D341Med (cell line): ENCODE measurements around the gene OXNAD1.

Experiments used
- DNase-seq: peaks from one replicate; pipeline ENCODE4 v3.0.0; 2012; ENCODE audit warnings: low spot score

Gene OXNAD1, protein sequence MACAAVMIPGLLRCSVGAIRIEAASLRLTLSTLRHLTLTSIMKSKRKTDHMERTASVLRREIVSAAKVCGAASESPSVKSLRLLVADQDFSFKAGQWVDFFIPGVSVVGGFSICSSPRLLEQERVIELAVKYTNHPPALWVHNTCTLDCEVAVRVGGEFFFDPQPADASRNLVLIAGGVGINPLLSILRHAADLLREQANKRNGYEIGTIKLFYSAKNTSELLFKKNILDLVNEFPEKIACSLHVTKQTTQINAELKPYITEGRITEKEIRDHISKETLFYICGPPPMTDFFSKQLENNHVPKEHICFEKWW

GRCh38 chr3:16264708-16265454 lies at the start of gene OXNAD1, which contains the start of gene DPH3:
Gene OXNAD1 (plus strand): TSS chr3:16265212. CDS start chr3:16270953, 5,741 bp downstream.
Gene DPH3 (minus strand): TSS chr3:16264943. CDS start chr3:16264876, 67 bp downstream.
- DNase-seq: peak; percentile 98

- DNase-seq: no peak
Measured at GRCh38 chr3:16216373-16216935, 48.6 kb upstream of the OXNAD1 start.

- no peak for DNase-seq
Measured at GRCh38 chr3:16219777-16220176, 45.2 kb upstream of the OXNAD1 start.

- no peak for DNase-seq
Measured at GRCh38 chr3:16221990-16222389, 43.0 kb upstream of the OXNAD1 start.

GRCh38 chr3:16222547-16222946 lies 42.5 kb upstream of the OXNAD1 start:
- DNase-seq: no peak

DNA sequence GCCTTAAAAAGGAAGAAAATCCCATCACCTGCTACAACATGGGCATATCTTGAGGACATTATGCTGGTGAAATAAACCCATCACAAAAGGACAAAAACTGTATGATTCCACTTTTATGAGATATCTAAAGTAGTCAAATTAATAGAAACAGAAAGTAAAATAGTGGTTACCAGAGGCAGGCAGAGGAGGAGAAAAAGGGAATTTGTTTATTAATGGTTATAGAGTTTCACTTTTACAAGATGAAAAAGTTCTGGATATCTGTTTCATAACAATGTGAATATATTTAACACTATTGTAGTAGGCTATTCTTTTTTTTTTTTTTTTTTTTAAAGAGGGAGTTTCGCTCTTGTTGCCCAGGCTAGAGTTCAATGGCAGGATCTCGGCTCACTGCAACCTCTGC lies 40.7 kb upstream of the OXNAD1 start:
- DNase-seq: no peak

GRCh38 chr3:16227566-16227965 lies 37.4 kb upstream of the OXNAD1 start:
- DNase-seq: no peak

- no peak for DNase-seq
Measured at GRCh38 chr3:16229681-16230080, 35.3 kb upstream of the OXNAD1 start.

GRCh38 chr3:16231983-16232382 lies 33.0 kb upstream of the OXNAD1 start:
- no peak for DNase-seq

DNA sequence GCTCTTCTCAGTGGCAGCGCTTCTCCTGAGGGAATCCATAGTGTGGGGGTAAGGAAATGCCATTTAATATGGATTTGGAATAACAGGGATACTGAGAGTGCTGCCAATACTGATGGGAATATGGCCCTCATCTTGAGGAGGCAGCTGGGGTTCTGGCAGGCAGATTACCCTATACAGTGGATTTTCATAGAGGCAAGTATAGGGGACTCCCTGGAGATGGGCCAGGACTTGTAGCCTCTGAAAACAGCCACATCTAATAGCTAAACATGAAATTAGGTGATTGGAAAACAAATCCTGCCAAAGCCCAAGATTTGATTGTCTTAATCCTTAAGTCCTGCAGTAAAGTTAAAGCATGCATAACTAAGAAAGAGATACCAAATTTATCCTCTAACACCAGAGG lies 31.2 kb upstream of the OXNAD1 start:
- peak; percentile 60 for DNase-seq

DNA sequence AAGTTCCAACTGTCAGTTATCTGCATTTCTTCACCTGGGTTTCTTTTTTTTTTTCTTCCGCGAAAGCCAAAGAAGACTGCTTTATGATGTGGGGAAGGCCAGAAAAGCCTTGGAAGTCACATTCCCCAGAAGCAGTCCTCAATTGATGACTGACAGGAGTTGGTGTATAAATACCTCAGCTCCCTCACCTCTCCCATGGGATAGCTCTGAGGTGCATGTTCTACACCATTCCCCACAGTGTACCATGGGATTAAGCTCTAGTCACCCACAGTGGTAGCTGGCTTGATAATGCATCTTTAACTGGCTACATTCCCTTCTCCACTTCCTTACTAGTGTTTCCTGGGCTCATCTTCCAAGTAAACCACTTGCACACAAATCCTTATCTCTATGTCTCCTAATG lies 30.7 kb upstream of the OXNAD1 start:
- DNase-seq: no peak

DNA sequence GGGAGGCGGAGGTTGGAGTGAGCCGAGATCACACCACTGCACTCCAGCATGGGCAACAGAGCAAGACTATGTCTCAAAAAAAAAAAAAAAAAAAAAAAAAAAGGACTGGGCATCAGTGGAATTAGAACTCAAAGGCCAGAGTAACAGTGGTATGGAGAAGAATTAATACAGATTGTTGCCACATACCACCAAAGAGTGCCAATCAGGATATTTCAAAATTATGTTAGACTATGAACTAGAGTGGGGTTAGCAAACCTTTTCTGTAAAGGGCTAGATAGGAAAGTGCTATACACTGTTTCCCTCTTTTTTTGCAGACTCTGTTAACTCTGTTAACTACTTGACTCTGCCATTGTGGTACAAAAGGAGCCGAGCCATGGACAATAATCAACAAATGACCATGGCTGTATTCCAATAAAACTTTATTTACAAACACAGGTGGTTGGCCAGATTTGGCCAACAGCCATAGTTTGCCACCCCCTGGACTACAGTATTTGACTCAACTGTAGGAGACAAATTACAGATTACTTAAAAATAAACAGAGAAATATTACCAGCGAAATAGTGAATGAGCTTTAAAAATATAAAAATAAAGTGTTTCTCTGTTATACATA lies 28.9 kb upstream of the OXNAD1 start:
- DNase-seq: no peak

DNA sequence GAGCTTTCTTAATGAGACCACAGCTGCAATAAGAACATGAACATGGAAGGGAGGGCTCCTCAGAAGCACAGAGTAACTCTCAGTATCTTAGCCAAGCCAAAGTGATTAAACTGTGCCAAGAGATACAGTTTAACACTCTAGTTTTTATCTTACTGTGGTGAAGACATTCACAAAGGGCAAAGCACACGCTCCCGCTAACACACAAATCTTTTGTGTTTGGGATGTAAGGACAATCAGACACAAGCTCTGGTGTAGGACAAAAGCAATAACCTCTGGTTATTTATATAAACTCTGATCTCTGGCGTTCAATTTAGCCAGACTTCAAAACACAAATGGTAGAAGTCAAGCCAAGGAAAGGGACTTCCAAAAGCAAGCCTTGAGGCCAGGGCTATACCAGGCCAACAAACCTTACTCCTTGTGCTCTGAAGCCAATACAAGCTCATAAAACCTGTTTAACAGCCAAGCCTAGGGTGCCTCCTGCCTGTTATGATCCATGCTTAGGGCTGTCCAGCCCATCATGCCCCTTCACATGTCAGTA lies 28.1 kb upstream of the OXNAD1 start:
- DNase-seq: no peak

DNA sequence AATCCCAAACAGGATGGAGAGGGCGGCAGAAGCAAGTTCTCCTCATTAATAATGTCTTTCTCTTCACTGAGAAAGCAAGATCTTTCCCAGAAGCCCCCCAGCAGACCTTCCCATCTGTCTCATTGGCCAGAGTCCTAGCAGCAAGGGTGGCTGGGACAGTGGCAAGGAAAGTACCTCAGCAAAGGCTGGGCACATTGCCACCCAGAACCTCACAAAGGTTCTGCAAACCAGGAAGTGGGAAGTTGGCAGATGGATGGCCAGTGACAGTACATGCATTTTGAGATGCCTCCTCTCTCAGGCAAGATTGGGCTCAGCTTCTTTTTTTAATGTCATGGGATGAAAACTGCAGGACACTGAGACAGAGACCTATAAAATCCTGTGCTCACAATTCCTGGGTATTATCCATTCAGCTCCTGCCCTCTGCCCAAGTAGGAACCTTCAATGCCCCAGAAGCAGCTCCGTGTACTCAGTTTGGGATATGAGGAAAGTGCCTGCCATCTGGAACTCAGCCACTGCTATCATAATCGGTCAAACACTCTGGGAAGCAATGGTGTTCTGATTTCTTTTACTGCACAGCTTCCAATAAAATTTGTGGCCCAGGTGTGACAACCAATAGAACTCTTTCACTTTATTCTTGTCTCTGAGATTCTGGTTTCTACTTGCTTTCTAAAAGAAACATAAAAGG lies 25.8 kb upstream of the OXNAD1 start:
- peak; percentile 50 for DNase-seq

DNA sequence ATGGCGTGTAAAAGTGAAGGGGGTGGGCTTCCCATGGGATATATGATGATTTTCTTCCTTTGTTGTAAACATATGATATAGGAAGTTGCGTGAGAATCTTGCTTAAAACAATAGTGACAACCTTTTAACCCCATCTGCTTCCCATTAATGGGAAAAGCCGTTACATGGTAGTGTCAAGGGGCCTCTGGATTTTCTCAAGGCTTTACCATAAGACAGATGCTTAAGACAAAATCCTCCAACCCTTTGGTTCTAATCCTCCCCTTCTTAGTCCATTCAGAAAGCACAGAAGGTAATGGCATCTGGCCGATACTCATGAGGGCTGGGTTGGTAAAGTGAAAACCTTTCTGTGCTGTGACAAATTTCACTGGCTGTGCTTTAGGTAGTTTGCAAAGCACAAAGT lies 25.2 kb upstream of the OXNAD1 start:
- peak; percentile 72 for DNase-seq

GRCh38 chr3:16240229-16241023 lies 24.6 kb upstream of the OXNAD1 start:
- DNase-seq: no peak

DNA sequence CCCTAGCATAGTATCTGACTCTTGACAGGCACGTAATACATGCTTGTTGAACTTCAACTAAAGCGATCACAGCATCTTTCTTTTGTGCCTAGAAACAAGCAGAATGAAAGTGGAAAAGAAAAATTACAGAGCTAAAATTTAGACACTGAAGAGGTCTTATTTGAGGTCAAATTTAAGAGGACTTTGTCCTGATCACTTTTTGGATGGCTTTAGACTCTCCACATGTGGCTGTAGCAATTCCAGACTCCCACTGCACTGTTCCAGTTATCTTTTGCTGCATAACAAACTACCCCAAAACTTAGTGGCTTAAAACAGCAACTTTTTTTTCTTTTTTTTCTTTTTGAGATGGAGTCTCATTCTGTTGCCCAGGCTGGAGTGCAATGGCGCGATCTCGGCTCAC lies 23.8 kb upstream of the OXNAD1 start:
- DNase-seq: no peak

- no peak for DNase-seq
Measured at GRCh38 chr3:16242177-16242576, 22.8 kb upstream of the OXNAD1 start.

DNA sequence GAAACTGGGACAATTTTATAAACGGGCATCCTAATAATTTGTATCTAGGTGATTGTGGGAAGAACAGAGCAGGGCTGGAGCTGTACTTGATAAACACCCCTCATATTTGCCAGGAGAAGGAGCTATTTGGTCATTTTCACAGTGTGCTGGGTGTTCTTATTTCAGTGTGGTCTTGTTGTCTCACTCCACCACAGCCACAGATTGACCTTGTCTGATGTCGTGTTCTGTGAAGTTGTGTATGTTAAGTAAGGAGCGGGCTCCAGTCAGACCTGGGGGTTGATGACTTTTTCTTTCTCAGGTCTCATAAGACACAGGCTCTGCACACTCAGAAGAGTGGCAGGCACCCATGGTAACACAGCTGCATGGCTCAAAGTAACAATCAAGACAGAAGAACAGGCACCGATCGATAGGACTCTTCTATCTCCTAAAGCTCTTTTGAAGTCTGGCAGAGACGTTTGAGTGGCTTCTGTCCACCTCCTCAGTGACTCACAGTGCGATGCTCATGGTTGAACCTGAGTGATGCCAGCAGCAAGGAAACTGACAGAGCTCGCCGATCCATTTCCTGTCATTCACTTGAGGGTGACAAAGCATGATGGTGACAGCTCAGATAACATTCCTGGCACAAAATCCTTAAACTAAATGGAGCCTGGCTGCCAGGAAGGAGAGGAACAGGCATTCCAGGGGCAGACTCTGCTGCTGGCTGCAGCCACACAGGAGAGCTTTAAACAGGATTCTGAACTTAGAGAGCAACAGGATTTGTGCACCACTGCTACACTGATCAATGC lies 21.1 kb upstream of the OXNAD1 start:
- DNase-seq: no peak

DNA sequence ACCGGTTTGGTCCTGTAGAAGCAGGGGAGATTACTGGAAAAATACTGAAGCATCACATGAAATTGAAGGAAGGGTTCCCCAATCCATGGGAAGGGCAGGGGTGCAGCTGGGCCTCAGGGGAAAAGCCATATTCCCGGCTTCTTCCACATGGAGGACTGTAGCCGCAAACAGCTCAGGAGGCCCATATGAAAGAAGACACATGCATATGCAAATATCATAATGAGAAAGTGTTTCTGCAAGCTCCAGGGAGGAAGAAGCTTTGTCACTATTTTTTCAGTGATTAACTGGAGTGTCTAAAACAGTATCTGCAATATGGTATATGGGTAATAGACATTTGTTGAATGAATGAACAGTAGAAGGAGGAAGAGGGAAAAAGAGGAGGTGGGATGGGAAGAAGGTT lies 19.4 kb upstream of the OXNAD1 start:
- no peak for DNase-seq
